ENCODE measurements around the gene RSAD2. TPM values are rescaled to one million over a fixed set of nuclear protein-coding genes. Genes with fewer than 3 reads are reported as not detected.
A peak's percentile ranks its signal among the peaks of the same experiment; 100 is the strongest.

RSAD2 gene, protein sequence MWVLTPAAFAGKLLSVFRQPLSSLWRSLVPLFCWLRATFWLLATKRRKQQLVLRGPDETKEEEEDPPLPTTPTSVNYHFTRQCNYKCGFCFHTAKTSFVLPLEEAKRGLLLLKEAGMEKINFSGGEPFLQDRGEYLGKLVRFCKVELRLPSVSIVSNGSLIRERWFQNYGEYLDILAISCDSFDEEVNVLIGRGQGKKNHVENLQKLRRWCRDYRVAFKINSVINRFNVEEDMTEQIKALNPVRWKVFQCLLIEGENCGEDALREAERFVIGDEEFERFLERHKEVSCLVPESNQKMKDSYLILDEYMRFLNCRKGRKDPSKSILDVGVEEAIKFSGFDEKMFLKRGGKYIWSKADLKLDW
- 1 to 10 TPM; 2.8 to 4.3 (median 3.3) TPM for total RNA-seq

DNA sequence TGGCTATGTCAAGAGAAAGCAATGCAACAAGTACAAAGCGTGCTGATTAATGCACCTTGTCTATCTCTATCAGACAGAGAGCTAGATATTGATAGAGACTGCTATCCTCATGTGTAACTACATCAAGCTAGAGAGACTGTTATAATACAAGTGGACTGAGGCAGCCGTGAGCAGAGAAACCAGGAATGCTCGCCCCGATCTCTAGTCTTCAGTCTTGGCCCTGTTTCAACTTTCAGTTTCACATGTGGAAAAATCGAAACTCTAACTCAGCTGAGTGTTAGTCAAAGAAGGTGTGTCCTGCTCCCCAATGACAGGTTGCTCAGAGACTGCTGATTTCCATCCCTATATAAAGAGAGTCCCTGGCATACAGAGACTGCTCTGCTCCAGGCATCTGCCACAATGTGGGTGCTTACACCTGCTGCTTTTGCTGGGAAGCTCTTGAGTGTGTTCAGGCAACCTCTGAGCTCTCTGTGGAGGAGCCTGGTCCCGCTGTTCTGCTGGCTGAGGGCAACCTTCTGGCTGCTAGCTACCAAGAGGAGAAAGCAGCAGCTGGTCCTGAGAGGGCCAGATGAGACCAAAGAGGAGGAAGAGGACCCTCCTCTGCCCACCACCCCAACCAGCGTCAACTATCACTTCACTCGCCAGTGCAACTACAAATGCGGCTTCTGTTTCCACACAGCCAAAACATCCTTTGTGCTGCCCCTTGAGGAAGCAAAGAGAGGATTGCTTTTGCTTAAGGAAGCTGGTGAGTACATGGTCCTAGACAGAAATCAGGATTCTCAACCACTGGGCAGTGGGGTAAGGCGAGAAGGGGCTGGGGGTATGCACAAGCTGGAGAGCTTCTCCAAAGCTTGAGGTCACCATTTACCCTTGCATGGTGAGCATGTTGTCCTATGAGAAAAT lies at the start of gene RSAD2:
Gene RSAD2, plus strand, starts transcription at position 376 of the 903 bp plus-strand sequence. Its CDS starts 24 bp downstream, at position 400.
- Mint-ChIP-seq H3K36me3 (ENCODE audit: insufficient read depth) (peaks cover 9% of the 10 kb centered on the region), H3K4me3 (peak within 1 kb of the TSS; percentile 81), H3K4me1 (ENCODE audit: low read depth) (peaks cover 70% of the 10 kb centered on the region), H3K27me3 (ENCODE audit: low read depth) (no peaks in the 10 kb centered on the region), H3K9me3 (peaks cover 4% of the 10 kb centered on the region)
- DNase-seq (peak; percentile 12), ATAC-seq (peak; percentile 79 to 86)

DNA sequence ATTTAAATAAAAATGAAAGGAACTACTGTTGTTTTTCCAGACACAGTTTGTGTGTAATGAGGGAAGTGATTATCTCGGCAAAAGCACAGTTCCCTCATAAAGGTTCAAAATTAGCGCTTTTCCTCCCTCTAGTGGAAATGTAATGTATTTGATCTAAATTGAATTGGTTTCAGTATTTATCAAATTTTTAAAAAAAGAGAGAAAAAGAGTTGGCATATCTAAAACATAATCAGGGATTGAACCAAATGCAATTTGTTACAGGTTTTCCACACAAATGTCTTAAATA lies 49.3 kb upstream of the RSAD2 start:
- Mint-ChIP-seq H3K27me3 (ENCODE audit: low read depth) (no peaks in the 10 kb centered on the region), H3K4me1 (ENCODE audit: low read depth) (peaks cover 7% of the 10 kb centered on the region), H3K4me3 (no peak overlapping the region), H3K36me3 (ENCODE audit: insufficient read depth) (peaks cover 21% of the 10 kb centered on the region), H3K9me3 (peaks cover 24% of the 10 kb centered on the region)
- no peak for ATAC-seq
- DNase-seq, result no peak

DNA sequence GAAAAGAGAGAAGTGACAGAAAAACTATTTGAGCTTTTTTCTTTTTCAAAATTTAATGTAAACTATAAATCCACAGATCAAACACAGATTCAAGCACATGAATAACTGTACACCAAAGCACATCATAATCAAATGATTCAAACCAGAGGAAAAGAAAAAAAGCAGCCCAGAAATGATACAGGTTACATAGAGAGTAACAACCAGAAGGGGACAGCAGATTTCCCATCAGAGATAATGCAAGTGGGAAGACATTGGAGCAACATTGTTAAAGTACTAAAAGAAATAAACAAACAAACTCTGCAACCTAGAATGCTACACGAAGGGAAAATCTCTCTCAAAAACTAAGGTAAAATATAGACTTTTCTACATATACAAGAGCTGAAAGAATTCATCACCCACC lies 46.3 kb upstream of the RSAD2 start:
- Mint-ChIP-seq H3K4me3 (no peak overlapping the region), H3K4me1 (ENCODE audit: low read depth) (peaks cover 20% of the 10 kb centered on the region), H3K36me3 (ENCODE audit: insufficient read depth) (peaks cover 31% of the 10 kb centered on the region), H3K9me3 (peaks cover 39% of the 10 kb centered on the region), H3K27me3 (ENCODE audit: low read depth) (no peaks in the 10 kb centered on the region)
- no peak for DNase-seq
- no peak for ATAC-seq

DNA sequence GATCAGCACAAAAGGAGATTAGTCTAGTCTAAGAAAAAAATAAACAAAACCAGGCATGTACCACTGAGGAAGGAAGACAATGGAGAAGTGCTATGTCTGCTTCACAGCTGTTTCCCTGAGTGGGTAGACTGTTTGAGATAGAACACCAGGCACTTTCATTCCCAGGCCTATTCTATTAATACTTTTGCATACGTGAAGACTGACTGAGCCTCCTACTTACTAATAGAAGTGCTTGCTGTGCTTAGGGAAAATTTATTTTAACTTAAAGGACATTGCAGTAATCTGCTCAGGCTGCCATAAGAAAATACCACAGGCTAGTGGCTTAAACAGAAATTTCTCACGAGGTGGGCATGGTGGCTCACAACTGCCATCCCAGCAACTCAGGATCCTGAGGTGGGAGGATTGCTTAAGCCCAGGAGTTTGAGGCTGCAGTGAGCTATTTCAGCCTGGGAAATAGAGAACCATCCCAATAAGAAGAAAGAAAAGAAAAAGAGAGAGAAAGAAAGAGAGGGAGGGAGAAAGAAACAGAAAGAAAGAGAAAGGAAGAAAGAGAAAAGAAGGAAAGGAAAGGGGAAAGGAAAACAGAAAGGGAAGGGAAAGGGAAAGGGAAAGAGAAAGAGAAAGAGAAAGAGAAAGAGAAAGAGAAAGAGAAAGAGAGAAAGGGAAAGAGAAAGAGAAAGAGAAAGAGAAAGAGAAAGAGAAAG lies 44.8 kb upstream of the RSAD2 start:
- Mint-ChIP-seq H3K36me3 (ENCODE audit: insufficient read depth) (peaks cover 33% of the 10 kb centered on the region), H3K4me1 (ENCODE audit: low read depth) (peaks cover 16% of the 10 kb centered on the region), H3K9me3 (peaks cover 39% of the 10 kb centered on the region), H3K4me3 (peak overlapping the region; percentile 42), H3K27me3 (ENCODE audit: low read depth) (no peaks in the 10 kb centered on the region)
- ATAC-seq (no peak), DNase-seq (no peak)

DNA sequence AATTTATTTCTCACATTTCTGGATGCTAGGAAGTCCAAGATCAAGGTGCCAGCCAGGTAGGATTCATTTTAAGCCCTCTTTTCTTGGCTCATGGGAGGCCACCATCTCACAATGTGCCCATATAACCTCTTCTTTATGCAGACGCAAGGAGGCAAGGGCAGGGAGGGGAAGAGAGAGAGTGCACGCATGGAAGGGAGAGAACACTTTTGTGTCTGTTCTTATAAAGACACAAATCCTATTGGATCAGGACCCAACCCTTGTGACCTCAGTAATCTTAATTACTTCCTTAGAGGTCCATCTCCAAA lies 44.3 kb upstream of the RSAD2 start:
- H3K4me3 Mint-ChIP-seq, result no peak overlapping the region
- peaks cover 16% of the 10 kb centered on the region for H3K4me1 Mint-ChIP-seq (ENCODE audit: low read depth)
- DNase-seq (no peak), ATAC-seq (no peak)
- H3K27me3 Mint-ChIP-seq (ENCODE audit: low read depth), result no peaks in the 10 kb centered on the region
- peaks cover 36% of the 10 kb centered on the region for H3K36me3 Mint-ChIP-seq (ENCODE audit: insufficient read depth)
- H3K9me3 Mint-ChIP-seq, result peaks cover 39% of the 10 kb centered on the region

DNA sequence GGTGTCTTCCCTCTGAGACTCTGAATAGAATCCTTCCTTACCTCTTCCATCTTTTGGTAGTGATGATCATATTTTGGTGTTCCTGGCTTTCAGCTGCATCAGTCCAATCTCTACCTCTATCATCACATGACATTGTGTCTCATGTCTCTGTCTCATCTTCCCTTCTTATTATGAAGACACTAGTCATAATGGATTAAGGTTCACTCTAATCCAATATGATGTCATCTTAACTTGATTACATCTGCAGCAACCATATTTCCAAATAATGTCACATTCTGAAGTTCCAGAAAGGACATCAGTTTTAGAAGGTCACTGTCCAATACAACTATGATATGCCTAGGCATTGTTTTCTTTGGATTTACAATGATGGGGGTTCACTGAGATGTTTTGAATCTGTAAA lies 43.4 kb upstream of the RSAD2 start:
- peaks cover 41% of the 10 kb centered on the region for H3K36me3 Mint-ChIP-seq (ENCODE audit: insufficient read depth)
- H3K27me3 Mint-ChIP-seq (ENCODE audit: low read depth), result no peaks in the 10 kb centered on the region
- ATAC-seq, result no peak
- peaks cover 16% of the 10 kb centered on the region for H3K4me1 Mint-ChIP-seq (ENCODE audit: low read depth)
- H3K4me3 Mint-ChIP-seq, result no peak overlapping the region
- DNase-seq, result no peak
- peaks cover 41% of the 10 kb centered on the region for H3K9me3 Mint-ChIP-seq

DNA sequence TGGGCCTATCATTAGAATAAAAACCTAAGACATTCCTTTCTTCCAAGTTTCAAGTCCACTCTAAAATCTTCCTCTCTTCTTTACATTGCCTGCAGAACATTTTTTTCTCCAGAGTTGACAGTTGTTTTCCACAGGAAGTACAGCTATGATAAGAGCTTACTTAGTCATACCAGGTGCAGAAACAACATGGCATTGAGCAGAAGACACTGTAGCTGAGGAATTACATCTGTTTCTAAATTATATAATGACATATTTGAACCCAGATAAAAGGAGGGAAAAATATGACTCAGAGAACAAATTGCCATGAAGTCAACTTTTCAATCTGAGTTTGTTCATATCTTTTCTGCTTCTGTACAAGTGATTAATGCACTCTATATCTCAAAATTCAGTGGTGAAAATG lies 42.1 kb upstream of the RSAD2 start:
- ATAC-seq, result peak; percentile 61 to 85
- Mint-ChIP-seq H3K4me1 (ENCODE audit: low read depth) (peaks cover 16% of the 10 kb centered on the region), H3K27me3 (ENCODE audit: low read depth) (no peaks in the 10 kb centered on the region), H3K36me3 (ENCODE audit: insufficient read depth) (peaks cover 44% of the 10 kb centered on the region), H3K4me3 (no peak overlapping the region), H3K9me3 (peaks cover 45% of the 10 kb centered on the region)
- DNase-seq, result no peak

DNA sequence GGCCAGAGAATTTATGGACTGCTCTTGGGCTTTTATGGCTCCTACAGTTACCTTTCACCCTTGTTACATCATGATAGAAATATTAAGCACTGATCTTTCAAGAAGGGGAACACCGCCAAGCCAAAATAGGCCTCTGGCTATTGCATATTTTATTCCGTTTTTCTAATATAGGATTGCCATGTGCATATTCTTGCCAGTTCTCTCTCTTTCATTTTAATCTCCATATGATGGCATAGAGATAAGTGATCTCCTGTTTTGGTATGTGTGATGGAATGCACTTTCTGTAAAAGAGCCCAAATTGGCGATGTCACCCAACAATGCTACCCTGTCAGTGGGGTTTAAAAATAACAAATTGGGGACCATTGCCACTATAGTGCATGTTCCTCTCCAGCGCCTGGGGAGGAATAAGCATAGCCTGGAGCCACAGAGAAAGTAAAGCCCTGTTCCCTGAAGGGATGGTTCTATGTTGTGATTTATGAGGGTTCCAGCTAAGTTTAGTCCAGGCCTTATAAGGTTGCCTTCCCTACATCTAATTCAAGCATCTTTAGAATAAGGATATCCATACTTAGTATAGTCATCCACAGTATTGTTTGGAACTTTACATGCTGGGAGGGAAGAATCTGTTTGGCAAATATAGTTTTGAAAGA lies 38.8 kb upstream of the RSAD2 start:
- DNase-seq (no peak), ATAC-seq (no peak)
- Mint-ChIP-seq H3K36me3 (ENCODE audit: insufficient read depth) (peaks cover 47% of the 10 kb centered on the region), H3K4me3 (no peak overlapping the region), H3K4me1 (ENCODE audit: low read depth) (peaks cover 13% of the 10 kb centered on the region), H3K9me3 (peaks cover 33% of the 10 kb centered on the region), H3K27me3 (ENCODE audit: low read depth) (no peaks in the 10 kb centered on the region)

DNA sequence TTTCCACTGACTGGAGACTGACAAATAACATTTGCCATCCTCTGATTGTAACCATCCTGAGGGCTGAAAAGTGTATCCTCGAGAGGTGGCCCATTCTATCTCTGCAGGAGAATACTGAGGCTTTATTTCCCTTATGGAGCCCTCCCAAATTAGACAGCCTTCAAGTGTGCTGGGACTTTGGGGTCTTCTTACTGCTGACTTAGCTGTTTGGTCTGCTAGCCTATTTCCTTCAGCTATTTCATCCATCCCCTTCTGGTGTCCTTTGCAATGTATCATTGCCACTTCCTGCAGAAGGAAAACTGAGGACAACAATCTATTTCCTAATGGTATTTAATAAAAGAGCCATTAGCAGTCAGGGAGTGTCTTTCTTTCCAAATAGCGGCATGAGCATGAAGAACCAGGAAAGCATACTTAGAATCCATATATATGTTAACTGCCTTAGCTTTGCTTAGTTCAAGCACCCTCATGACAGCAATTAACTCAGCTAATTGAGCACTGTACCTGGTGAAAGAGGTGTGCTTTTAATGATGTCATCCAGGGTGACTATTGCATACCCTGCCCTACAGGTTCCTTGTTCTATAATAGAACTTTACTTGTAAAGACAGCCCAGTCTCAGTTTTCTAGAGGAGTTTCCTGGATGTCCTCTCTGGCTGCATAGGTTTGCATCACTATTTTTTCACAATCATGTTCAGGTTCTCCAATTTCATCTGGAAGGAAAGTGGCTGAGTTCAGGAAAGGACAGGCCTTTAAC lies 35.9 kb upstream of the RSAD2 start:
- Mint-ChIP-seq H3K4me3 (no peak overlapping the region), H3K36me3 (ENCODE audit: insufficient read depth) (peaks cover 50% of the 10 kb centered on the region), H3K27me3 (ENCODE audit: low read depth) (no peaks in the 10 kb centered on the region), H3K9me3 (peaks cover 44% of the 10 kb centered on the region), H3K4me1 (ENCODE audit: low read depth) (no peaks in the 10 kb centered on the region)
- DNase-seq (no peak), ATAC-seq (no peak)

DNA sequence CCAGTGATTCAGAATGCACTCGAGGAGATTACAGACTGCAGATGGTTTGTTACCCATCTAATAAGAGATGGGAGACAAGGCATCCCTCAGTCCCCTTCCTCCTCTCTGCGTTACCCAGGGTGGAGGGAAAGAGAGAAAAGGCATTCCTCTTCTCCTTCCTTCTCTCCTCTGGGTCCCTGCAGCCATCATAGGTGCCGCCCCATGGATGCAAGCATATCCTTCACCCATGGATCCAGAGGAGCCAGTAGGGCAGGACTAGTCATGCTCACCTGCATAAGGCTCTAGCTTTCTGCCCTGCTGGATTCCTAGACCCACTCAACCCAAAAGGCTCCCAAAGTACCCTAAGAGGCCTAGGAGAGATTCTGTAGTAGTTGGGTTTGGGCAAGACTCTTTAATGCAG lies 32.3 kb upstream of the RSAD2 start:
- DNase-seq (no peak), ATAC-seq (no peak)
- H3K4me3 Mint-ChIP-seq, result no peak overlapping the region
- no peaks in the 10 kb centered on the region for H3K27me3 Mint-ChIP-seq (ENCODE audit: low read depth)
- H3K4me1 Mint-ChIP-seq (ENCODE audit: low read depth), result peaks cover 3% of the 10 kb centered on the region
- peaks cover 57% of the 10 kb centered on the region for H3K9me3 Mint-ChIP-seq
- peaks cover 59% of the 10 kb centered on the region for H3K36me3 Mint-ChIP-seq (ENCODE audit: insufficient read depth)

DNA sequence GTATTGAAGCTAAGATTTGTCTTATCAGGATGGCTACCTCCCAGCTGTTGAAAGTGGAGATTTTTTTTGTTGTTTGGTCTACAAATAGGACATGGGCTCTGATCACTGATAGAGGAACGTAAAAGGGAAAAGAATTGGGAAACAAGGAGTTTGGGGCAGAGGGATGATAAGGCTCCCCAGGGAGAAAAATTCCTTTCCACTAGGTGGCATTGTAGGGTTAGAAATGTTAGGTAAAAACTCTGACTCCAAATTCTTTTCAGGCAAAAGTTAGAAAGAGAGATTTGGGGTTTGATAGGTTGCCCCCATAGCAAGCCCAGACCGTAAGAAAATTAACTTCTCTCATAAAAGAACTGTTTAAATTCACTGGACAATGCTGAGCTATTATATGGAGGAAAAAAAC lies 31.7 kb upstream of the RSAD2 start:
- peaks cover 3% of the 10 kb centered on the region for H3K4me1 Mint-ChIP-seq (ENCODE audit: low read depth)

DNA sequence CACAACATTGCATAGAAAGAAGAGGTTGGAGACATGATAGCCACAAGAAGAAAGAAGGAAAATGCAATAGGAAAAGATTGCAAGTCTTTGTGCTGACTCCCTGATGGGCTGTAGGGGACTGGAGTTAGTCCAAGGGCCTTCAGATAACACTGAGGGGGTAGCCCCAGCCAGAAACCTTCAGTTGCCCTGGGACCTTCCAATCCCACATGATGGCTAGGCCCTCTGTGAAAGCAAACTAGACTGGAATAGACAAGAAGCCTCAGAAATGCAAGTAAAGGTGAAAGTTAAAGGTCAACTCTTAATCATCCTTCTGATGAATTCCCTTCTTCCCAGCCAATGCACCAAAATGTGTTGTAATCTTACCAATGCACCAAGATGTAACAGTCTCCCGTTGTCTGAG lies 31.0 kb upstream of the RSAD2 start:
- H3K4me3 Mint-ChIP-seq, result no peak overlapping the region
- H3K4me1 Mint-ChIP-seq (ENCODE audit: low read depth), result peaks cover 3% of the 10 kb centered on the region
- H3K9me3 Mint-ChIP-seq, result peaks cover 57% of the 10 kb centered on the region
- no peaks in the 10 kb centered on the region for H3K27me3 Mint-ChIP-seq (ENCODE audit: low read depth)
- no peak for ATAC-seq
- H3K36me3 Mint-ChIP-seq (ENCODE audit: insufficient read depth), result peaks cover 61% of the 10 kb centered on the region
- DNase-seq, result no peak

More for the DNA sequence above, 31.7 kb upstream of the RSAD2 start:
- H3K36me3 Mint-ChIP-seq (ENCODE audit: insufficient read depth), result peaks cover 59% of the 10 kb centered on the region
- H3K9me3 Mint-ChIP-seq, result peaks cover 57% of the 10 kb centered on the region
- no peaks in the 10 kb centered on the region for H3K27me3 Mint-ChIP-seq (ENCODE audit: low read depth)
- DNase-seq (no peak), ATAC-seq (no peak)
- H3K4me3 Mint-ChIP-seq, result no peak overlapping the region

DNA sequence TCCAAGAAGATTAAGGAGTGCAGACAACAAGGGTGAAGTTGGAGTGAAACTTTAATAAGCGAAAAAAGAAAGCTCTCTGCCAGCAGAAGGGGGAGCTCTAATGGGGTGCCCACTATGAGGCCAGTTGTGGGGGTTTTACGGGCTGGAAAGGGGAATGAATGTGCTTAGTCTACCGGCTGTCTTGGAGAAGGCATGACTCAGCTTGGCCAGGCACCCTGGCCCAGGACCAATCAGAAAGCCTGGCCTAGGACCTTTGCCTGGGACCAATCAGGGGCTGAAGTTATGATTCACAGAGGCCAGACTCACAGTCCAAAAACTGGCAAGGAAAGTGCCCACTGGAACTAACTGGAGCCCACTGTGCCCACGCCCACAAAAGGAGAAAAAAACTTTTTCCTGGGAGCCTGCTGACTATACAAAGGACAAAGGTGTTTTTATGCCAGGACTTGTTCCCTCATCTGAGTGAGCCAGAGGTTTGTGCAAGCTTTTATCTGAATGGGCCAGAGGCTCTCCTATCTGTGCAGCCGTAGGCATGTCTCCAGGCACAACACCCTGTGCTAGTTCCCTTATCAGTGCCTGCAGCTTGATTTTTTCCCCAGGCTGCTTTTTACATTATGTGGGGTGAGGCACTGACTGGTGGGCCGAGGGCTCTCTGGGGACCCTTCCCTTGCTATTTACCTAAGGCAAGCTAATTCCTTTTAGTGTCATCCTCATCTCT lies 30.5 kb upstream of the RSAD2 start:
- DNase-seq (no peak), ATAC-seq (no peak)
- H3K9me3 Mint-ChIP-seq, result peaks cover 57% of the 10 kb centered on the region
- H3K4me1 Mint-ChIP-seq (ENCODE audit: low read depth), result peaks cover 3% of the 10 kb centered on the region
- no peaks in the 10 kb centered on the region for H3K27me3 Mint-ChIP-seq (ENCODE audit: low read depth)
- H3K36me3 Mint-ChIP-seq (ENCODE audit: insufficient read depth), result peaks cover 62% of the 10 kb centered on the region
- no peak overlapping the region for H3K4me3 Mint-ChIP-seq

Measured in activated T-cell treated with anti-CD3 and anti-CD28 coated beads, Interleukin-2, amount 50 U/mL, for 4 hours (primary cell).